ENCODE data around the gene VSX1.

Gene VSX1

GRCh38 chr20:25042531-25043498 lies 39.1 kb downstream of the VSX1 start:
- peak; percentile 90 for FAIRE-seq
- peak; percentile 88 for DNase-seq (ENCODE audit: insufficient read length, low spot score)

GRCh38 chr20:25041813-25042530 lies 40.0 kb downstream of the VSX1 start:
- FAIRE-seq: no peak

GRCh38 chr20:25040438-25040831 lies 41.5 kb downstream of the VSX1 start:
- DNase-seq (ENCODE audit: insufficient read length, low spot score) (no peak), FAIRE-seq (no peak)

More at GRCh38 chr20:25041813-25042530, 40.0 kb downstream of the VSX1 start:
- no peak for DNase-seq (ENCODE audit: insufficient read length, low spot score)

DNA sequence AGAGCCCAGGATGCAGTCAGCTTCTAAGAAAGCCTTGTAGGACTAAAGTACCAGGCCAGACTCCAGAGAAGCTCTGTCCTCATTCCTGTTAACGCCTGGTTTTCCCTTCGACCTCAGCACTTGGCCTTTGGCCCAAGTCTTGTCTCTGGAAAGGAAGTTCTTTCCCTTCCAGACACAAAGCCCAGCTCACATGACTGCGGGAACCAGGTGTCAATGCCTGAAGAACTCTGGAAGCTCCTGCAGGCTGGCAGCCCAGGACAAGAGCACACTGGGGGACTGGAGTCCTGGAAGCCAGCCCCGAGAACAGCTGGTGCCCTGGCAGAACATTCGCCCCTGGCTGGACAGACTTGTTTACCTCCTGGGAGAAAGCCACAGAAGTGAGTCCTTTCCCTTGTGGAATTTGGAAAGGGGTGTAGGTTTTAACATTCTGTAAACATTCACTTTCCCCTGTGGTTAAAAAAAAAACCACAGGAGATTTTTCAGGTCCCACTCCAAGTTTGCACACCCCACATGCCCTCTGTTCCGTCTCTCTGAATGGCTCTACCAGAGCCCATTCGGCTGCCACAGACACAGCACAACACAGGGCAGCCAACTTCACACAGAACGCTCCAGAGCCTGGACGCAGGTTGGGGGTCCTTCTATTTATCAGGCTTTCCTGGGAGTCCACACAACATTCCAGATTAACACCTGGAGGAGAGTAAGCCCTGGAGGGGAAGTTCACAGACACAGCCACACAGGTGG lies 42.1 kb downstream of the VSX1 start:
- no peak for FAIRE-seq
- no peak for DNase-seq (ENCODE audit: insufficient read length, low spot score)

- no peak for DNase-seq (ENCODE audit: insufficient read length, low spot score)
- no peak for FAIRE-seq
Measured at GRCh38 chr20:25038591-25039015, 43.3 kb downstream of the VSX1 start.

GRCh38 chr20:25038103-25038410 lies 43.9 kb downstream of the VSX1 start:
- FAIRE-seq (no peak), DNase-seq (ENCODE audit: insufficient read length, low spot score) (no peak)

DNA sequence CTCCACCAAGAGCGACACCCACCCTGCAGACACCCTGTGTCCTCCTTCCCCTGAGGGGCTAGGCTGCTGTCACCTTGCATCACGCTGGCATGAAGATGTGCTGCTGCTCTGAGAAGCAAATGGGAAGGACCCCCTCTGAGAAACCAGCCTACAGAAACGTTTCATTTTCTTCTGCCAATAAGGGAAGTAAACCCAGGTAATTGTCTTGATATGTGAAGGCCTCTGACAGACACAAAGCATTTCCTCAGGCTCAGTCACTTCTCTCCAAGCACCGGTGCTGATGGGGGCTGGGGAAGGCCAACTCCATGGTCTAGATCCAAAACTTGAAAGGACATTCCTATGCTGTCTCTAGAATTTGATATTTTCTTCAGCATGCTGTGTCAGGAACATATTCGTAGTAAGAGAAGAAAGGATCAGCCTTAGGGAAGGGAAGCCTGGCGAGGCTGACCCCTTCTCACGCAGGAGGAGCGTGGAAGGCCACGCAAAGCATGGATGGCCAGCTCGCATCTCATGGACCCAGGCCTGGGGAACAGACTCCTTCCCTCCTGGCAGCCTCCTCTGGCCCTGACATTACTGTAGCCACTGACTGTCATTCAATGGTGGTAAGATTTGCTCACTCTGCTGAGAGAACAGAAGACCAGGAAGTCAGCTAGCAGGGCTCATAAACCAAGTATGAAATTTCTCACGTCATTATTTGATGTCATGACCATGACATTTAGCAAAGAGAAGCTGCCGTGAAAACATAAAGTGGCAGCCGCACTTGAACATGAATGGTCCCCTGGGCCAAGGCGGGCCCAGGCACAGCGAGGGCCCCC lies 44.4 kb downstream of the VSX1 start:
- no peak for DNase-seq (ENCODE audit: insufficient read length, low spot score)
- peak; percentile 70 for FAIRE-seq

- FAIRE-seq: peak; percentile 4
Measured at GRCh38 chr20:25036331-25036936, 45.5 kb downstream of the VSX1 start.

DNA sequence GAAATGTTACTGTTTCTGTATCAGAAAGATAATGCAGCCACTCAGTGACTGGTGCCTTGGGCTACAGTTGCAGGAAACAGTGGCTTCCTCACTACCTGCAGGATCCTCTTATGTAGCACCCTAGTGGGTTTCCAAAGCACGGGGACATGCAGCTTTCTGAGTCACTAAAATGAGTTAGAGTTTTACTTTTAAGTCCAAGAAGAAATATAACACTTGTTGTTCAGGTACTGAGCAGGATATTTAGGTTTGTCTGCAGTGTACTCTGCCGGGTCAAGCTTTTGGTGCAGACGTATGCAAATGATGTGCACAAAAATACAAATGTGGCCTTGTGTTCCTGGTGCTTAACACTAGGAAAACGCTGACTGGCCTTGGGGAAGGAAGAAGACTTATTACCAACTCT lies 46.0 kb downstream of the VSX1 start:
- DNase-seq (ENCODE audit: insufficient read length, low spot score) (no peak), FAIRE-seq (peak; percentile 70)

More at GRCh38 chr20:25036331-25036936, 45.5 kb downstream of the VSX1 start:
- DNase-seq (ENCODE audit: insufficient read length, low spot score): no peak

- DNase-seq (ENCODE audit: insufficient read length, low spot score) (no peak), FAIRE-seq (no peak)
Measured at GRCh38 chr20:25033924-25034300, 48.0 kb downstream of the VSX1 start.

GRCh38 chr20:25033265-25033923 lies 48.5 kb downstream of the VSX1 start:
- DNase-seq (ENCODE audit: insufficient read length, low spot score) (no peak), FAIRE-seq (no peak)

- FAIRE-seq (no peak), DNase-seq (ENCODE audit: insufficient read length, low spot score) (no peak)
Measured at GRCh38 chr20:25032478-25033264, 49.3 kb downstream of the VSX1 start.

DNA sequence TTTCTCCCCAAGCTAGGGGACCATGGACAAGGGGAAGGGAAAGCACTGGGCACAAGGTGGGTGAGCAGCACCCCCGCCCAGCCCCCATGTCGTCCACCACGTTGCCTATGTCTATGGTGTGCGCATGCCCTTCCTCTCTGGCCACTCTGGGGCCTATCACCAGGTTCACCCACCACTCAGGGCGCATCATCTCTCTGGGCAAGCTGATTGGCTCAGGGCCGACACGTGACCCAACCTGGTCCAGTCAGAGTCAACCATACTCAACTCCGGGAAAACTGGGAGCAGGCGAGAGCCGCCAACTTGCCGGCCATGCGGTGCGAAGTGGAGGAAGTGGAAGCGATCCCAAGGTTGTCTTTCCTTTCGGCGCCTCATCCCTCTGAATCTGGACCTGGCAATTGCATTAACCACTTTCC lies 49.9 kb downstream of the VSX1 start:
- no peak for DNase-seq (ENCODE audit: insufficient read length, low spot score)
- FAIRE-seq: no peak

- no peak for DNase-seq (ENCODE audit: insufficient read length, low spot score)
- no peak for FAIRE-seq
Measured at GRCh38 chr20:25031241-25031640, 50.7 kb downstream of the VSX1 start.

GRCh38 chr20:25030649-25031207 lies 51.2 kb downstream of the VSX1 start:
- no peak for DNase-seq (ENCODE audit: insufficient read length, low spot score)
- FAIRE-seq: no peak

- FAIRE-seq (no peak), DNase-seq (ENCODE audit: insufficient read length, low spot score) (no peak)
Measured at GRCh38 chr20:25030007-25030648, 51.8 kb downstream of the VSX1 start.

DNA sequence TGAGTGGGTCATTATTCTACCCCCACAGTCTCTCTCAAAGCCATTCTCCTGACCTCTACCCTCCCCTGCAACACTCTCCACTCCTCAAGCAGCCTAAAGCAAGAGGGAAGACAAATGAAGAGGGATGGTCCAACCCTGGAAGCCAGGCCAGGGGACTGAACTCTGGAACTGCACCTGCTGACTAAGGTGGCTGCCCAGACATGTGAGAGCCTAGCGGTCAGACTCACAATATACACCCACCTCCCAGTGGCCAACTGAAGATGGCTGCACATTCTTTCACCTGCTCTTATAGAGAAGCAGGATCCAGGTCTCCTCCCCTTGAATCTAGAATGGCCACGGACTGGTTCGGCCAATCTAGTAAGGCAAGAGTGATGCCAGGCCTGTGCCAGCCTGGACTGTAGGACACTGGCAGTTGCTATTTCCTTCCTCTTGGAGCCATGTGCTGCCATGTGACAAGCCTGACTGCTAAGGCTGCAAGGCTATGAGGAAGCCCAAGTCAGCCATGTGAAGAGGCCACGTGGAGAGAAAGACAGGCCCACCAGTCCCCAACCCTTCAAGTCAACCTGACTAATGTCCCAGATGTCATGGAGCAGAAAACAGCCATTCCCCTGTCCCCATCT lies 55.8 kb downstream of the VSX1 start:
- no peak for DNase-seq (ENCODE audit: insufficient read length, low spot score)
- no peak for FAIRE-seq
